Astrocyte of the cerebellum (primary cell): ENCODE measurements around the gene RGS16.
A peak's percentile ranks its signal among the peaks of the same experiment; 100 is the strongest.

Experiments
- DNase-seq: peaks from one replicate; pipeline ENCODE4 v3.0.0-alpha.2; 2011; ENCODE audit warnings: low read depth
- H3K4me3 ChIP-seq: 2 replicates; pipeline ENCODE4 v1.5.1; 2011; ENCODE audit warnings: mild to moderate bottlenecking, low read depth, low read length, moderate library complexity
- CTCF ChIP-seq: IDR thresholded peaks from 2 replicates; pipeline ENCODE4 v1.5.1; 2012; ENCODE audit warnings: low read length, low read depth, moderate library complexity, mild to moderate bottlenecking; ENCODE audit errors: missing control alignments
- in situ Hi-C: cut with HindIII; loops from 2 replicates; pipeline ENCODE4 v1.10.0; 2017; ENCODE audit warnings: low sequenced_read_pairs

RGS16 gene

GRCh38 chr1:182602935-182603645 lies 1.1 kb downstream of the RGS16 start:
- TF ChIP-seq CTCF = no peak
- DNase-seq = no peak
- H3K4me3 ChIP-seq = peak overlapping the region; percentile 38
- in situ Hi-C loops = no loop called here

GRCh38 chr1:182601913-182602312 lies 2.3 kb downstream of the RGS16 start:
- no peak for TF ChIP-seq CTCF
- no peak for DNase-seq
- no peak overlapping the region for H3K4me3 ChIP-seq
- in situ Hi-C loops = no loop called here

GRCh38 chr1:182601416-182601786 lies 2.8 kb downstream of the RGS16 start:
- in situ Hi-C loops = no loop called here
- DNase-seq = peak; percentile 68
- H3K4me3 ChIP-seq = no peak overlapping the region
- peak; percentile 66 for TF ChIP-seq CTCF

GRCh38 chr1:182600745-182601415 lies 3.3 kb downstream of the RGS16 start:
- in situ Hi-C loops = no loop called here
- TF ChIP-seq CTCF = no peak
- no peak overlapping the region for H3K4me3 ChIP-seq
- DNase-seq = no peak

- no peak for DNase-seq
- in situ Hi-C loops = no loop called here
- no peak for TF ChIP-seq CTCF
- no peak overlapping the region for H3K4me3 ChIP-seq
Measured at GRCh38 chr1:182600036-182600713, 4.0 kb downstream of the RGS16 start.

GRCh38 chr1:182599339-182599738 lies 4.8 kb downstream of the RGS16 start:
- no peak for DNase-seq
- TF ChIP-seq CTCF = peak; percentile 33
- in situ Hi-C loops = loop anchor here (5.0 kb wide), 1 partner anchor 188 kb away; the partner anchor contains the start of gene NPL
- H3K4me3 ChIP-seq = no peak overlapping the region
